DLD1 (cell line): ENCODE data around the gene DOCK6.
"Not testable (repeated sequence)": the region's sequence is repeated elsewhere in the genome, so short reads cannot be mapped to it uniquely, and the experiment has no call there.

ENCODE experiments used
- in situ Hi-C: cut with HindIII; loops from 2 replicates; pipeline ENCODE4 v1.10.0; 2017; ENCODE audit warnings: low sequenced_read_pairs

Gene DOCK6

DNA sequence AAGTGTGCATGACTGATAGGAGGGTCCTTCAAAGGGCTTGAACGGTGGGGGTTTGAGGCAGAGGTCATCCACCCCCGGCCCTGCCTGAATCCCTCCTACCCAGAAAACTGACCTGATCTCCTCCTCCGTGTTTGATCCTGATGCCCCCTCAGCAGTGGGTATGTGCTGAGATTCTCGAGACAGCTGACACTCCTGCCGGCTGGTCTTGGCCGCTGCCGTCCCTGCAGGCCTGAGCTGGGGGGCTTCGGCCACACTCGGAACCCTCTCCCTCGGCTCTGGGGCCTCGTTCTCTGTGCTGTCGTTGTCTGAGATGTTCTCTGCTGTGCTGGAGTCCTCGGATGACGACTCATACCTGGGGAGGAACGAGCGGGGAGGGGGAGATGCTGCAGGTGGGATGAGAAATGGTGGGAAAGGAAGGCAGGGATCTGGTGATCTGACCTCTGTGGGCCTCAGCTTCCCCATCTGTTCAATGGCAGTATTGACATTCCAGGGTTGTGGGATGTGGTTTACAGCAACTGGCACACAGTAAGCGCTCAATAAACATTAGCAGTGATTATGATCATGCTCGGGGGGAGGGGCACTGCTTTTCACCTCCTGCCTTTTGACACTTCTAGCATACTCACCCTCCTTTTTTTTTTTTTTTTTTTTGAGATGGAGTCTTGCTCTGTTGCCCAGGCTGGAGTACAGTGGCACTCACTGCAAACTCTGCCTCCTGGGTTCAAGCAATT, 85.7 kb downstream of the DOCK6 start:
- in situ Hi-C loops = no loop called here

DNA sequence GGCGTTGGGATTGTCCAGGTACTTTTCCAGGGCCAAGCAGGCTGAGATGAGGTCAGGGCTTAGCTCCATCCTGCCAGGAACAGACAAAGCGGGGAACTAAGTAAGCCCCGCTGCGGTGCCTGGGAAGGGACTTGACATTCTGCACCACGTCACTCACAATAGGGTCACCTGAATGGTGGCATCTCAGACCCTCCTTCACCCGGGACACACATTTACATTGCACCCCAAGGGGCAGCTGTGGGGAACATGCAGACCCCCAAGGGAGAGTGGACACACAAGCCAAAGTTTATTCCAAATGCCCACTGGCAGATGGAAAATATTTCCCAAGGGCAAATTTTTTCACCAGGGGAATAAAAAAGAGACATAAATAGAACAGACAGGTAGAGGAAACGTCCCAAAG, 86.4 kb downstream of the DOCK6 start:
- in situ Hi-C loops = no loop called here

GRCh38 chr19:11174336-11174735, 88.0 kb downstream of the DOCK6 start:
- in situ Hi-C loops = no loop called here

GRCh38 chr19:11173516-11174155, 88.7 kb downstream of the DOCK6 start:
- in situ Hi-C loops = no loop called here

GRCh38 chr19:11172576-11172975, 89.7 kb downstream of the DOCK6 start:
- in situ Hi-C loops = no loop called here

GRCh38 chr19:11171144-11171543, 91.2 kb downstream of the DOCK6 start:
- in situ Hi-C loops = no loop called here

DNA sequence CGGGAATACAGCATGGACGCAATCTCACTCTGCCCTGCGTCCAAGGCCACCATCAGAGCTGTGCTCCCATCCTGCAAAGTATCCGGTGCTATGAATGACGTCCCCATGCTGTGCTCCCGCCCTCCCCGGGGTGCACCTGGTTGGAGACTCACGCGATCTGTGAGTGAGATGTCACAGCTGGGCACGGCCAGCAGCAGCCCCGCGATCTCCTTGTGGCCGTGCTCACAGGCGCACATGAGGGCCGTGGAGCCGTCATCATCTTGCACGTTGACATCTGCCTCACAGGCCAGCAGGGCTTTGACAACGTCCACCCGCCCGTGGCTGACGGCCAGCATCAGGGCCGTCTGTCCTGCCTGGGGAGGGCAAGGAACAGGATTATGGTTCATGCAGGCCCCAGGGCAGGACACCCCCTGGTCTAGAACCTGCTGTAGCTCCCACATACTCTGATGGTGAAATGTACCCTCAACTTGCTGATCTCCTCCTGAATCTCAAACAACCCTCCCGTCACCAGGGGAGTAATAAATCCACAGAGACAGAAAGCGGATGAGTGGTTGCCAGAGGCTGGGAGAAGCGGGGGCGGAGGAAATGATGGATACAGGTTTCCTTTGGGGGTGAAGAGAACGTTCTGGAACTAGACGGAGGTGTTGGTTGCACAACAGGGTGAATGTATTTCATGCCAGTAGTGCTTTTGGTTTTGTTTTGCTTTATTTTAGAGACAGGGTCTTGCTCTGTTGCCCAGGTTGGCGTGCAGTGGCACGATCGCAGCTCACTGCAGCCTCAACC, 92.2 kb downstream of the DOCK6 start:
- in situ Hi-C loops = no loop called here

DNA sequence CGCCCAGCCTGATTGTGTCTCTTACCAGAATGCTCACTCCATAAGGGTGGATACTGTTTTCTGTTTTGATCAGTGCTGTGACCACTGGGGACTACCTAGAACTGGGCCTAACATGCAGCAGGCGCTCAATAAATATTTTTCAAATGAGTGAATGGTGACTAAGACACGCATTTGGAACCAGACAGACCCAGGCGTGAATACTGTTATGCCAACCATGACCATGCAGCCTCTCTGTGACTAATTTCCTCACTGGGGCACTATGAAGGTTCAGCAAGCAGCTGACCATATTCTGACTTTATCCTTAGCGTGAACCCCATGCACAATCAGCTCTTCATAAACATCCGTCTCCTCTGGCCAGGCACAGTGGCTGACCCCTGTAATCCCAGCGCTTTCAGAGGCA, 93.8 kb downstream of the DOCK6 start:
- in situ Hi-C loops = no loop called here

DNA sequence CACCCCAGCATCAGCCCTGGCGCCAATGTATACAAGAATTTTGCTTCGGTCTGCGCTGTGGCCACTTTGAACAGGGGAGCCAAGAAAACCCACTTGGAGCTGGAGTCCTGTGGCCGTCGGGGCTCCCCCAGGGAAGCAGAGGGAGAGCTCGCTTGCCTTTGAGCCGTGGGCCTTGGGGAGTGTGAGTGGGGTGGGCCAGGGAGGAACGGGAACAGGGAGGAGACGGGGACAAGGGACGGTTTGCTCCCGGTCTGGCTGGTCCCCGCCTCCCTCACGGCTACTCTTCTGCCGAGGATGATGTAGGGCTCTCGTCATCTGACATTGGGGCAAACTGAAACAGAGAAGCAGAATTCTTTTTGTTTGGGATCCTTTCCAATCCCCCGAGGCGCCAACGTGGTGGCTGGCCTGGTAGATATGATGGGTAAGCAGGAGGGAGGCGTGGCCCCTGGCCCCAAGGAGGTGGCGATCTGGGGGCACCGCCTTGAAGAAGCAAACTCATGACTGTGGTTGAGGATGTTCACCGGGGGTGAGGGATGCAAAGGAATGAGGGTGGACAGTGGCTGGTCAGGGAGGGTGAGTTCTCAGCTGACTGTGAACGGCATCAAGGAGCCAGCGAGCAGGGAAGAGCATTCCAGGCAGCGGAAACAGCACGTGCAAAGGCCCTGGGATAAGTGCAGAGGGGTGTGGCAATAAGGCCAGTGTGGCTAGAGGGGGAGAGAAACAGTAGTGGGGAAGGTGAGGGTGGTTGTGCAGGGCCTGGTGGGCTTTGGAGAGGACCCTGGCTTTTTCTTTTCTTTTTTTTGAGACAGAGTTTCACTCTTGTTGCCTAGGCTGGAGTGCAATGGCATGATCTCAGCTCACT, 95.8 kb downstream of the DOCK6 start:
- in situ Hi-C loops = no loop called here

DNA sequence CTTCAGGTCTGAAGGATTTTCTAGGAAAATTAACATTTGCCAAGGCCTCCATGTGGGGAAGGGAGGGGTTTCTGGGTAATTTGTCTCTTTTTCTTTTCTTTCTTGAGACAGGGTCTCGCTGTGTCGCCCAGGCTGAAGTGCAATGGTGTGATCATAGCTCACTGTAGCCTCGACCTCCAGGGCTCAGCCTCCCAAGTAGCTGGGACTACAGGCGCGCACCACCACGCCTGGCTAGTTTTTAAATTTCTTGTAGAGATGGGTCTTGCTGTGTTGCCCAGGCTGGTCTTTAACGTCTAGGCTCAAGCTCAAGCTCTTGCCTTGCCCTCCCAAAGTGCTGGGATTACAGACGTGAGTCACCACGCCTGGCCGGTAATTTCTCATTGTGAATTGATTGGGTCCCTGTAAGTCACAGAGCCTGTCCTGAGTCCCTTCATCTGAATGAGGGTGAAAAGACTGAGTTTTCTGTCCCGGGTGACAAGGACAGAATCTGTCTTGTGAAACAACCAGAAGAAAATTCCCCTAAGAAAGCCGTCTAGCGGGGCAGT, 96.8 kb downstream of the DOCK6 start:
- in situ Hi-C loops = no loop called here

GRCh38 chr19:11164879-11165406, 97.4 kb downstream of the DOCK6 start:
- in situ Hi-C loops = no loop called here

GRCh38 chr19:11164296-11164695, 98.0 kb downstream of the DOCK6 start:
- in situ Hi-C loops = no loop called here

GRCh38 chr19:11160440-11160768, 101.9 kb downstream of the DOCK6 start:
- in situ Hi-C loops = not testable (repeated sequence)

DNA sequence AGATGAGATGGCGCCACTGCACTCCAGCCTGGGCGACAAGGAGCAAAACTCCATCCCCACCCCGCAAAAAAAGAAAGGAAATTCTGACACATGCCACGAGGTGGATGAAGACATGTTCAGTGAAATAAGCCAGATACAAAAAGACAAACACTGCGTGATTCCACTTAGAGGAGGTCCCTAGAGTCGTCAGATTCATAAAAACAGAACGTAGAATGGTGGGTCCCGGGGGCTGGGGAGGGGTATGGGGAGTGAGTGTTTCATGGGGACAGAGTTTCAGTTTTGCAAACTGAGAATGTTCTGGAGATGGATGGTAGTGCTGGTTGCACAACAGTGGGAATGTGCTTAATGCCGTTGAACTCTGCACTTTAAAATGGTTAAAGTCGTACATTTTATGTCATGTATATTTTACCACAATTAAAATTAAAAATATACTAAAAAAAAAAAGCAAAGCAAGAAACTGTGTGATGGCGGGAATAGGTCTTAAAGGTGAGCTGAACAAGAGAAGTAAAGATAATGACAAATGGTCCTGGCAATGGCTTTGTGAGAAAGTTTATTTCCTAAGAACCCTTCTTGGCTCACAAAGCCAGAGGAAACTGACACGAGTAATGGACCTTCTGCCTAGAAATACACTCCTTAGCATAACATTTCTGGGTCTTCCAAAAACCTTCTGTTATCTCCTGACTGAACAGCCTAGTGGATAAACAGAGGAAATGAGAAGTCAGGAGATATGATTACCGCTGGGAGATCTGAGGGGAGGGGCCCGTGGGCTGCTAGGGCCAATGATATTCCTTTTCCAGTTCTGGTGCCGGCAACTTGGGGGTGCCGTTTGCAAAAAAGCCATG, 102.5 kb downstream of the DOCK6 start:
- in situ Hi-C loops = no loop called here

- in situ Hi-C loops = no loop called here
These were observed 106.8 kb downstream of the DOCK6 start, which contains the start of gene SPC24 for GRCh38 chr19:11155373-11156120. Gene SPC24, minus strand, starts transcription at chr19:11155782. Its CDS starts 6 bp downstream, at chr19:11155776.

DNA sequence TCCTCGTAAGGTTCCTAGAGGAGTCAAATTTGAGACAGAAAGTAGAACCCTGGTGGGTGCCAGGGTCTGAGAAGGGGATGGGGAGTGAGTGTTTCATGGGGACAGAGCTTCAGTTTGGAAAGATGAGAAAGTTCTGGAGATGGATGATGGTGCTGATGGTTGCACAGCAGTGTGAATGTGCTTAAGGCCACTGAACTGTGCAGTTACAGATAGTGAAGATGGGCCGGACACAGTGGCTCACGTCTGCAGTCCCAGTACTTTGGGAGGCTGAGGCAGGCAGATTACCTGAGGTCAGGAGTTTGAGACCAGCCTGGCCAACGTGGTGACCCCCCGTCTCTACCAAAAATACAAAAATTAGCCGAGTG, 107.7 kb downstream of the DOCK6 start:
- in situ Hi-C loops = no loop called here

- in situ Hi-C loops = no loop called here
These were observed 109.8 kb downstream of the DOCK6 start for GRCh38 chr19:11152318-11153062.

- in situ Hi-C loops = no loop called here
These were observed 111.1 kb downstream of the DOCK6 start for GRCh38 chr19:11151181-11151580.
